ENCODE data around the gene TFCP2L1. TPM values are rescaled to one million over a fixed set of nuclear protein-coding genes. Genes with fewer than 3 reads are reported as not detected.

The TFCP2L1 gene
- total RNA-seq, 1 donor from 2014 or later, result 0.54 TPM

DNA sequence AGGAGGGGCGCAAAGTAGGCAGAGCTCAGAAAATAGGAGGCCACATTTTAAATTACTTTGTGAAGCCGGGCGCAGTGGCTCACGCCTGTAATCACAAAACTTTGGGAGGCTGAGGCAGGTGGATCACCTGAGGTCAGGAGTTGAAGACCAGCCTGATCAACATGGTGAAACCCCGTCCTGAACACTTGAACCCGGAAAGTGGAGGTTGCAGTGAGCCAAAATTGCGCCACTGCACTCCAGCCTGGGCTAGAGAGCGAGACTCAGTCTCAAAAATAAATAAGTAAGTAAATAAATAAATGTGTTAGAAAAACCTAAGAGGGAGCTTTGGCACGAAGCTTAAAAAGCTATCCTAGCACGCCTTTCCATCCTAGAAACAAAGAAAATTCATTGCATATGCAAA lies 105.5 kb downstream of the TFCP2L1 start:
- Mint-ChIP-seq H3K4me1 (no peaks in the 10 kb centered on the region), H3K4me3 (no peak overlapping the region), H3K36me3 (no peaks in the 10 kb centered on the region), H3K27ac (no peak overlapping the region), H3K27me3 (ENCODE audit: low read depth) (peaks cover 7% of the 10 kb centered on the region), H3K9me3 (no peaks in the 10 kb centered on the region)
- DNase-seq (ENCODE audit: low spot score in 2 of 2, unreplicated experiment in 2 of 2), result no peak
- TF ChIP-seq, protein P1, sequence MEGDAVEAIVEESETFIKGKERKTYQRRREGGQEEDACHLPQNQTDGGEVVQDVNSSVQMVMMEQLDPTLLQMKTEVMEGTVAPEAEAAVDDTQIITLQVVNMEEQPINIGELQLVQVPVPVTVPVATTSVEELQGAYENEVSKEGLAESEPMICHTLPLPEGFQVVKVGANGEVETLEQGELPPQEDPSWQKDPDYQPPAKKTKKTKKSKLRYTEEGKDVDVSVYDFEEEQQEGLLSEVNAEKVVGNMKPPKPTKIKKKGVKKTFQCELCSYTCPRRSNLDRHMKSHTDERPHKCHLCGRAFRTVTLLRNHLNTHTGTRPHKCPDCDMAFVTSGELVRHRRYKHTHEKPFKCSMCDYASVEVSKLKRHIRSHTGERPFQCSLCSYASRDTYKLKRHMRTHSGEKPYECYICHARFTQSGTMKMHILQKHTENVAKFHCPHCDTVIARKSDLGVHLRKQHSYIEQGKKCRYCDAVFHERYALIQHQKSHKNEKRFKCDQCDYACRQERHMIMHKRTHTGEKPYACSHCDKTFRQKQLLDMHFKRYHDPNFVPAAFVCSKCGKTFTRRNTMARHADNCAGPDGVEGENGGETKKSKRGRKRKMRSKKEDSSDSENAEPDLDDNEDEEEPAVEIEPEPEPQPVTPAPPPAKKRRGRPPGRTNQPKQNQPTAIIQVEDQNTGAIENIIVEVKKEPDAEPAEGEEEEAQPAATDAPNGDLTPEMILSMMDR (IDR thresholded peaks at IDR 0.05; ENCODE audit: unreplicated experiment), result no peak

DNA sequence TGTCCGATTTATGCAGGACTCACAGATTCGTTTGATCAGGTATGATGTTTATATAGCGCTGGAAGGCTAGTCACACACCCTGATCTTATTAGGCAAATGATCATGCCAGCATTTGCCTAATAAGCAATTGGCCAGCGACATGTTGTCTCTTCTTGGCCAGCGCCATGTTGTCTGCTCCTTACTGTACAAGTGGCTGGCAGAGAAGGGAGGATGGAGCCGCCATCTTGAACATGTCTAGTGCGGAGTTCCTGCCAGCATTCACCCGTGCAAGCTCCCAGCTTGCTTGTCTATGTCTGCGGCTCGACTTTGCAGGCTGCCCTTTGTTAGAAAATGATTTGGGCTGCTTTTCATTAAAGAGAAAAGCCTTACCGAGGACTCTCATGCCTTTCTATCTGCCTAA lies 106.3 kb downstream of the TFCP2L1 start:
- no peaks in the 10 kb centered on the region for H3K4me1 Mint-ChIP-seq
- TF ChIP-seq, protein P1 (IDR thresholded peaks at IDR 0.05; ENCODE audit: unreplicated experiment), result no peak
- no peak overlapping the region for H3K27ac Mint-ChIP-seq
- H3K9me3 Mint-ChIP-seq, result no peaks in the 10 kb centered on the region
- H3K27me3 Mint-ChIP-seq (ENCODE audit: low read depth), result peaks cover 7% of the 10 kb centered on the region
- DNase-seq (ENCODE audit: low spot score in 2 of 2, unreplicated experiment in 2 of 2), result no peak
- H3K4me3 Mint-ChIP-seq, result no peak overlapping the region
- no peaks in the 10 kb centered on the region for H3K36me3 Mint-ChIP-seq

DNA sequence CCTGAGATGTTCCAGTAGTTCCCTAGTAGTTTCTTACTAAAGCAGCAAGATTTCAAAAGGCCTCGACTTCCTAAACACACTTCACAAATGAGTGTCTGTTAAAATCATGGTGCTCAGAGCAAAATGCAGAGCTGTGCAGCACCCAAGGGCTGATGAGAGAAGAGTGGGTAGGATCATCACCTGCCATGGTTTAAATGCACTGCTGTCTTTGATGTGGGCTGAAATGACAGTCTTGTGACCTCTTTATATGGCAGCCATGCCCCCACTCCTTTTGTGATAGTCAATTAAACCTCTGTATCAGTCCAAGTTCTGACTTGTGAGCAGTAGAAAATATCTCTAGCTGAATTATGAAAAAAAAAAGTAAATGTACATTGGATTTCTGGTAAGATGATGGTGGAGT lies 107.1 kb downstream of the TFCP2L1 start:
- H3K9me3 Mint-ChIP-seq, result no peaks in the 10 kb centered on the region
- peaks cover 6% of the 10 kb centered on the region for H3K27me3 Mint-ChIP-seq (ENCODE audit: low read depth)
- no peak for DNase-seq (ENCODE audit: low spot score in 2 of 2, unreplicated experiment in 2 of 2)
- H3K4me1 Mint-ChIP-seq, result no peaks in the 10 kb centered on the region
- H3K27ac Mint-ChIP-seq, result no peak overlapping the region
- H3K36me3 Mint-ChIP-seq, result no peaks in the 10 kb centered on the region
- TF ChIP-seq, protein P1 (IDR thresholded peaks at IDR 0.05; ENCODE audit: unreplicated experiment), result no peak
- H3K4me3 Mint-ChIP-seq, result no peak overlapping the region

DNA sequence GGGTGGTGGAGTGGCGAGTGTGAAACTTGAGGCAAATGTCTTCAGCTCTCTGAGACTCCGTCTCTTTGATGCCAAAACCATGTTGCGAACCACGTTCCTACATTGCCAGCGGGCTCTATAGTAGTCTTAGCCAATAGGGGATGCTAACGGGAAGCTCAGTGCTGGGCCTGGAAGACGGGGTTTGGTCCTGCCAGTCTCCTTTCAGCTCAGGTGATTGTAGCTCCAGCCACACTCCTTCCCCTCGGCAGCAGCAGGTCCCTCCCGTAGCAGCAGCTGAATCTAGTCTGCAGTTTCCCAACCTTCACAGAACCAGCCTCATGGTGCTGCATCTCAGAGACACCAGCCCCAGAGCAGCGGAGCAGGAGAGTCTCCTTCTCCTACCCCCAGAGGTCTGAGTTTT lies 109.7 kb downstream of the TFCP2L1 start:
- no peaks in the 10 kb centered on the region for H3K4me1 Mint-ChIP-seq
- H3K36me3 Mint-ChIP-seq, result peaks cover 2% of the 10 kb centered on the region
- no peak overlapping the region for H3K27ac Mint-ChIP-seq
- H3K4me3 Mint-ChIP-seq, result no peak overlapping the region
- TF ChIP-seq, protein P1 (IDR thresholded peaks at IDR 0.05; ENCODE audit: unreplicated experiment), result no peak
- no peak for DNase-seq (ENCODE audit: low spot score in 2 of 2, unreplicated experiment in 2 of 2)
- H3K27me3 Mint-ChIP-seq (ENCODE audit: low read depth), result peaks cover 2% of the 10 kb centered on the region
- H3K9me3 Mint-ChIP-seq, result peaks cover 11% of the 10 kb centered on the region

DNA sequence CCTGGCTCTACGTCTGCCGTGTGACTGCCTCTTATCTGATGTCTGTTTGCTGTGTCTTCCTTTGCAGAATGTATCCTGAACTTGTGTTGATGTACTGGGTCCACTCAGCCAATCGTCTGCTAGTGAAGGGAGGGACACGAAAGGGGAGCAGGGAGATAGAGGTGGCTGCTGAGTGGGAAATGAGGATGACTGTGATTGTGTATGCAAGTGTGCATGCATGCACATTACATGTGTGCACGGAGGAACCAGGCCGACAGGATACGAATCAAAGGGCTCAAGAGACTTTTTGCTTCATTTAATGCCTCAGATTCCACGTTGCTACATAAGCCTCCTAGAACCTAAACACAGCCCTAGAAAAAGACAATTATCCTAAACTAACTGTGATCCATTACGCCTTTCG lies 111.2 kb downstream of the TFCP2L1 start:
- H3K4me1 Mint-ChIP-seq, result no peaks in the 10 kb centered on the region

More for the DNA sequence above, 111.2 kb downstream of the TFCP2L1 start:
- no peak for DNase-seq (ENCODE audit: low spot score in 2 of 2, unreplicated experiment in 2 of 2)
- Mint-ChIP-seq H3K27ac (no peak overlapping the region), H3K9me3 (peaks cover 14% of the 10 kb centered on the region), H3K4me3 (no peak overlapping the region), H3K36me3 (peaks cover 5% of the 10 kb centered on the region), H3K27me3 (ENCODE audit: low read depth) (peaks cover 2% of the 10 kb centered on the region)
- TF ChIP-seq, protein P1 (IDR thresholded peaks at IDR 0.05; ENCODE audit: unreplicated experiment), result no peak

Measured in mesothelial cell of epicardium (in vitro differentiated cells).